ENCODE data around the gene HSD17B7. TPM values are rescaled to one million over a fixed set of nuclear protein-coding genes. Genes with fewer than 3 reads are reported as not detected.

Gene HSD17B7
- total and polyA plus RNA-seq, 2 donors (not counting 1 experiment from before 2014, with no cell fraction given), result 19.8 to 50.4 TPM

DNA sequence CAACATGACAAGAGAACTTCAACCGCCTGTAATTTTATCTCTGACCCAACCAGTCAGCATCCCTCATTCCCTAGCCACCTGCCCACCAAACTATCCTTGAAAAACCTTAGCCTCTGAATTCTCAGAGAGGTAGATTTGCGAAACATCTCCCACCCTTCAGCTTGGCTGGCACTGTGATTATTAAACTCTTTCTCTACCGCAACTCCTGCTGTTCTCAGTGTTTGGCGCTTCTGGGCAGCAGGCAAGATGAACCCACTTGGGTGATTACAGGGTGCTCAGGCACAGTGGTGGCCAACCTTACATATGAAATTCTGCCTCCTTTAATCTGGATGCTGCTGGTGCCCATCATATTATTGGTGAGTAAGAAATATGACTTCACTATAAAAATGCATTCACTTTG is 48.4 kb downstream of the HSD17B7 start:
- no peaks in the 10 kb centered on the region for H3K27me3 ChIP-seq (ENCODE audit: control insufficient read depth, insufficient read depth, low read length)
- TF ChIP-seq, protein P1, sequence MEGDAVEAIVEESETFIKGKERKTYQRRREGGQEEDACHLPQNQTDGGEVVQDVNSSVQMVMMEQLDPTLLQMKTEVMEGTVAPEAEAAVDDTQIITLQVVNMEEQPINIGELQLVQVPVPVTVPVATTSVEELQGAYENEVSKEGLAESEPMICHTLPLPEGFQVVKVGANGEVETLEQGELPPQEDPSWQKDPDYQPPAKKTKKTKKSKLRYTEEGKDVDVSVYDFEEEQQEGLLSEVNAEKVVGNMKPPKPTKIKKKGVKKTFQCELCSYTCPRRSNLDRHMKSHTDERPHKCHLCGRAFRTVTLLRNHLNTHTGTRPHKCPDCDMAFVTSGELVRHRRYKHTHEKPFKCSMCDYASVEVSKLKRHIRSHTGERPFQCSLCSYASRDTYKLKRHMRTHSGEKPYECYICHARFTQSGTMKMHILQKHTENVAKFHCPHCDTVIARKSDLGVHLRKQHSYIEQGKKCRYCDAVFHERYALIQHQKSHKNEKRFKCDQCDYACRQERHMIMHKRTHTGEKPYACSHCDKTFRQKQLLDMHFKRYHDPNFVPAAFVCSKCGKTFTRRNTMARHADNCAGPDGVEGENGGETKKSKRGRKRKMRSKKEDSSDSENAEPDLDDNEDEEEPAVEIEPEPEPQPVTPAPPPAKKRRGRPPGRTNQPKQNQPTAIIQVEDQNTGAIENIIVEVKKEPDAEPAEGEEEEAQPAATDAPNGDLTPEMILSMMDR (conservative IDR thresholded peaks at IDR 0.05 in 1 of 2, IDR thresholded peaks at IDR 0.05 in 1 of 2; ENCODE audit: low read depth in 1 of 2, low read length in 2 of 2), result no peak
- TF ChIP-seq EZH2 (IDR thresholded peaks at IDR 0.05; ENCODE audit: low read length, missing control alignments), result no peak
- no peaks in the 10 kb centered on the region for H3K36me3 ChIP-seq (ENCODE audit: control insufficient read depth, insufficient read depth, low read length)
- no peak overlapping the region for H3K4me3 ChIP-seq (replicated peaks in 1 of 4; ENCODE audit: control extremely low read depth in 1 of 4, insufficient read depth in 1 of 4, low read depth in 3 of 4, low read length in 4 of 4)
- no peaks in the 10 kb centered on the region for H3K79me2 ChIP-seq (ENCODE audit: control insufficient read depth, insufficient read depth, low read length)
- no peaks in the 10 kb centered on the region for H3K9me3 ChIP-seq (ENCODE audit: control insufficient read depth, insufficient read depth, low read depth, low read length)
- no peaks in the 10 kb centered on the region for H4K20me1 ChIP-seq (ENCODE audit: control insufficient read depth, extremely low read depth, insufficient read depth, low read length)
- DNase-seq (ENCODE audit: low read depth in 2 of 2), result no peak
- H3K4me1 ChIP-seq (ENCODE audit: control insufficient read depth, extremely low read depth, insufficient read depth, low read length), result no peaks in the 10 kb centered on the region
- H3K27ac ChIP-seq (ENCODE audit: insufficient read depth, low read length), result no peak overlapping the region
- H3K4me2 ChIP-seq (ENCODE audit: extremely low read depth, insufficient read depth, low read length), result no peak overlapping the region
- H2AFZ ChIP-seq (ENCODE audit: low read length), result no peak overlapping the region
- no peak overlapping the region for H3K9ac ChIP-seq (ENCODE audit: insufficient read depth, low read length)

DNA sequence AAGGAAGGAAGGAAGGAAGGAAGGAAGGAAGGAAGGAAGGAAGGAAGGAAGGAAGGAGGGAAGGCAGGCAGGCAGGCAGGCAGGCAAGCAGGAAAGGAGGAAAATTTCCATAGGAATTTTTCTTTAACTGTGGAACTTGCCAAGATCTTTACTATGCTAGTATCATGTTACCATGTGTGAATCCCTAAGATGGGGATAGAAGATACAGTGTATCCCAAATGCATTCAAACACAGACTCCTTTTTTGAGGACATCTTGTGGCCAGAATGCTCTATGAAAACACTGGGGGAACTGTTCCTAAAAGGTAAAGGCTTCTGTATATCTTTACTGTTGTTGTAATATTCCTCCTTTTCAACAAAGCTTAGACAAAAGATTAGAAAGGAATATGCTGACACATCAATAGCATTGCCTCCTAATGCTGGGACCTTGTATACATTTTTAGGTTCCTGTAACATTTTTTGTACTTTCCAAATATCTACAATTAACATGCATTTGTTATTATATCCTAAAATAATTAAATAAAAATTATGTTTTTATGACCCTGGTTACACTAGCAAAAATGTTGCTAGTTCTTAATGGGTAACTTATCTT is 49.8 kb downstream of the HSD17B7 start:
- Histone ChIP-seq H2AFZ (ENCODE audit: low read length) (no peak overlapping the region), H3K4me3 (replicated peaks in 1 of 4; ENCODE audit: control extremely low read depth in 1 of 4, insufficient read depth in 1 of 4, low read depth in 3 of 4, low read length in 4 of 4) (no peak overlapping the region), H3K9ac (ENCODE audit: insufficient read depth, low read length) (no peak overlapping the region), H3K4me2 (ENCODE audit: extremely low read depth, insufficient read depth, low read length) (no peak overlapping the region), H3K27me3 (ENCODE audit: control insufficient read depth, insufficient read depth, low read length) (no peaks in the 10 kb centered on the region), H3K4me1 (ENCODE audit: control insufficient read depth, extremely low read depth, insufficient read depth, low read length) (no peaks in the 10 kb centered on the region), H3K79me2 (ENCODE audit: control insufficient read depth, insufficient read depth, low read length) (no peaks in the 10 kb centered on the region), H3K27ac (ENCODE audit: insufficient read depth, low read length) (no peak overlapping the region), H3K36me3 (ENCODE audit: control insufficient read depth, insufficient read depth, low read length) (no peaks in the 10 kb centered on the region), H4K20me1 (ENCODE audit: control insufficient read depth, extremely low read depth, insufficient read depth, low read length) (no peaks in the 10 kb centered on the region), H3K9me3 (ENCODE audit: control insufficient read depth, insufficient read depth, low read depth, low read length) (no peaks in the 10 kb centered on the region)
- TF ChIP-seq EZH2 (IDR thresholded peaks at IDR 0.05; ENCODE audit: low read length, missing control alignments), result no peak
- TF ChIP-seq, protein P1 (conservative IDR thresholded peaks at IDR 0.05 in 1 of 2, IDR thresholded peaks at IDR 0.05 in 1 of 2; ENCODE audit: low read depth in 1 of 2, low read length in 2 of 2), result no peak
- no peak for DNase-seq (ENCODE audit: low read depth in 2 of 2)

DNA sequence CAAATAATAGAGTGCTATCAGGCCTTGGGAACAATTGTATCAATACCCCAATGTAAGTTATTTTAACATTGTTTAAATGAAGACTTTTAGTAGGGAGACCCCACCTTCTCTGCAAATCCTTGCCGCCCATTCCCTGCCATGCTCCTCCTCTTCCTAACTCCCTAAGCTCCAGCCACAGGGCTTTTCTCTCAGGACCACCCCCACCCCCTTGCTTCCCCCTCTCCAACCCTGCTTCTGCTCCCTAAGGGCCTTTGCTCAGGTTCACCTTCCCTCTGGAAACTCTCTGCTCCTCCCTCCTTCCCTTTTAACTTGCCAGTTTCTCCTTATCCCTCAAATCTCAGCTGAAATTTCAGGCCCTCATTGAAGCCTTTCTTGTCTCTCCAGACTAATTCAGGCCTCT is 53.7 kb downstream of the HSD17B7 start:
- H3K4me3 ChIP-seq (replicated peaks in 1 of 4; ENCODE audit: control extremely low read depth in 1 of 4, insufficient read depth in 1 of 4, low read depth in 3 of 4, low read length in 4 of 4), result no peak overlapping the region
- no peak overlapping the region for H3K4me2 ChIP-seq (ENCODE audit: extremely low read depth, insufficient read depth, low read length)
- H3K79me2 ChIP-seq (ENCODE audit: control insufficient read depth, insufficient read depth, low read length), result no peaks in the 10 kb centered on the region
- H3K9ac ChIP-seq (ENCODE audit: insufficient read depth, low read length), result peak overlapping the region; percentile 6
- no peaks in the 10 kb centered on the region for H3K9me3 ChIP-seq (ENCODE audit: control insufficient read depth, insufficient read depth, low read depth, low read length)
- H3K4me1 ChIP-seq (ENCODE audit: control insufficient read depth, extremely low read depth, insufficient read depth, low read length), result peaks cover 3% of the 10 kb centered on the region
- no peaks in the 10 kb centered on the region for H3K36me3 ChIP-seq (ENCODE audit: control insufficient read depth, insufficient read depth, low read length)
- H3K27me3 ChIP-seq (ENCODE audit: control insufficient read depth, insufficient read depth, low read length), result no peaks in the 10 kb centered on the region
- no peak for TF ChIP-seq EZH2 (IDR thresholded peaks at IDR 0.05; ENCODE audit: low read length, missing control alignments)
- TF ChIP-seq, protein P1 (conservative IDR thresholded peaks at IDR 0.05 in 1 of 2, IDR thresholded peaks at IDR 0.05 in 1 of 2; ENCODE audit: low read depth in 1 of 2, low read length in 2 of 2), result no peak
- H3K27ac ChIP-seq (ENCODE audit: insufficient read depth, low read length), result no peak overlapping the region
- no peak for DNase-seq (ENCODE audit: low read depth in 2 of 2)
- H4K20me1 ChIP-seq (ENCODE audit: control insufficient read depth, extremely low read depth, insufficient read depth, low read length), result no peaks in the 10 kb centered on the region
- no peak overlapping the region for H2AFZ ChIP-seq (ENCODE audit: low read length)
